GM12872 (cell line): ENCODE data around the gene BABAM2.

ENCODE experiments used
- TF ChIP-seq, protein P1 (sequence below): IDR thresholded peaks from 3 replicates; pipeline ENCODE4 v1.5.1; 2011; ENCODE audit warnings: low read depth, mild to moderate bottlenecking, low read length, moderate library complexity; ENCODE audit not compliant: insufficient read depth

The BABAM2 gene

DNA sequence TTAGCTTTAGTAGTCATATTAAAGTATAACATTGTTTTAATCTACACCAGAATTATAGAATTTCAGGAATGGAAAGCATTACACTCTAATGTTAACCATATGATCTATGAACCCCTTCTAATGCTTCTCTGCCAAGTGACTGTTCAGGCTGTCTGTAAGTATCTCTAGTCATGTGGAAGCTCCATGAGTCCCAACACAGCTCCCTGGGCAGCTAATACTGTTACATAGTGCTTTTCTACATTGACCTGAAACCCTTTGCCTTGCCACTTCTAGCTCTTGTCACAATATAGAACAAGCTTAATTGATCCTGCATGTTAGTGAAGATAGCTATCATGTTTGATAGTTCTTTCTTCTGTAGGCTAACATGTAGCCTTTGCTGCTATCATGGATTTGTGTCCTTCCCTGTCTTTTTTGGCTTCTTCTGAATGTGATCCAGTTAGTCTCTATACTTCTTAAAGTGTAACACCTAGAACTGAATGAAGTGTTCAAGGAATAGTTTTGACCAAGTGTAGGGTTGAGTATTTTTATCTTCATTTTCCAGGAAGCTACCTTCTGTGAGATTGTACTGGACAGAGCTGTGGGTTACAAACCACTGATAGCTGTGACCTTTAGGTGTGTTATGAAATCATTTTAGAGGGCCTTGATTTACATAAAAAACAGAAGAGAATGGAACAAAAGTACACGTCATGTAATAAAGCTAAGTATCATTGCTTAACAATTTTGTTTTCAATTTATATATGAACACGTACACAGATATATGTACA lies 23.7 kb downstream of the BABAM2 start:
- TF ChIP-seq, protein P1, sequence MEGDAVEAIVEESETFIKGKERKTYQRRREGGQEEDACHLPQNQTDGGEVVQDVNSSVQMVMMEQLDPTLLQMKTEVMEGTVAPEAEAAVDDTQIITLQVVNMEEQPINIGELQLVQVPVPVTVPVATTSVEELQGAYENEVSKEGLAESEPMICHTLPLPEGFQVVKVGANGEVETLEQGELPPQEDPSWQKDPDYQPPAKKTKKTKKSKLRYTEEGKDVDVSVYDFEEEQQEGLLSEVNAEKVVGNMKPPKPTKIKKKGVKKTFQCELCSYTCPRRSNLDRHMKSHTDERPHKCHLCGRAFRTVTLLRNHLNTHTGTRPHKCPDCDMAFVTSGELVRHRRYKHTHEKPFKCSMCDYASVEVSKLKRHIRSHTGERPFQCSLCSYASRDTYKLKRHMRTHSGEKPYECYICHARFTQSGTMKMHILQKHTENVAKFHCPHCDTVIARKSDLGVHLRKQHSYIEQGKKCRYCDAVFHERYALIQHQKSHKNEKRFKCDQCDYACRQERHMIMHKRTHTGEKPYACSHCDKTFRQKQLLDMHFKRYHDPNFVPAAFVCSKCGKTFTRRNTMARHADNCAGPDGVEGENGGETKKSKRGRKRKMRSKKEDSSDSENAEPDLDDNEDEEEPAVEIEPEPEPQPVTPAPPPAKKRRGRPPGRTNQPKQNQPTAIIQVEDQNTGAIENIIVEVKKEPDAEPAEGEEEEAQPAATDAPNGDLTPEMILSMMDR, result no peak

DNA sequence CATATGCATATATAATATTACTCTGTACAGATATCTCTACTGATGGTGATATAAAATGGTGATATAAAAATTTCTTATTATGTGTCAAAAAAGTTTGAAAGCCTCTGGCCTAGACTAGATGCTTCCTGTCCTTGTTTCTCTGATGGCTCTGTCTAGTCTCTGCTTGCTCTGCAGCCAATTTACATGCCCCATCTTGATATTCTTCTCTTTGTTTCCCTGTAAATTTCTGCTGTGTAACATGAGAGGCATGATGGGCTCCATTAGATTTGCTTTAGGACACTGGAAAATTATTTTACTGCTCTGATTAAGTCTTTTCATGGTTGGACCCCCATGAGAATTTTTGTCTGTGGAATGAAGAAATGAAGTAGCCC lies 24.3 kb downstream of the BABAM2 start:
- TF ChIP-seq, protein P1, result no peak

DNA sequence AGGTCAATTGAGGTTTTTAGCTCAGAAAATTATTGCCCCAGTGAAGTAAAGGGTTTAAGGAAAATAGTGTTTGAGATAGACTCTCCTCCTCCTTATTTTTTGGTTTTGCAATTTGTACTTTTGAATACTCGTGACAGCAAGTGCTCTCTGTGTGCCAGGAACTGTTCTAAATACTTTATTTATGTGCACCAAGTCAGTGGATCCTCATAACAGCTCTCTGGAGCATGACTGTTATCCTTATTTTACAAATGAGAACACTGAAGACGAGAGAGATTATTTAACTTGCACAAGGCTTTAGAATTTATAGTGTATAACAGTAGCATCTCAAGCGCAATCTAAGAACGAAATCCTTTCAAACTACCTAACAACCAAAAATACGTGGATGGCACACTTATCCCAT lies 24.7 kb downstream of the BABAM2 start:
- TF ChIP-seq, protein P1, result no peak

DNA sequence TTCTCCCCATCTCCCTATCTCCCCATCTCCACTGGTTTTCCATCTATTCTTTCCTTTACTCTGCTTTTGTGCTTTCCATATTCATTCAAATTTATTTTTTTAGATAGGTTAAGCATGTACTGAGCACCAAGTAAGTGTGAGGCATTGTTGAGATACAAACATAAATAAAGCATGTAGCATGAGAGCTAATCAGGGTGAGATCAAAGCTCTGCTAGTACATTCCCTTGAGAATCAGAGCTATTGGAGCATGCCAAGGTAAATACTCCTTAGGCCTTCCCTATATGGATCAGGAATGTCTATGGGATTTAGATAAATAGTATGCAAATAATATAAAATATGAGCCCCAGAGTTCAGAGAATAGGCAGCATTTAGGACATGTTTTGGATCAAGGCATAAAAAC lies 25.3 kb downstream of the BABAM2 start:
- TF ChIP-seq, protein P1, result no peak

DNA sequence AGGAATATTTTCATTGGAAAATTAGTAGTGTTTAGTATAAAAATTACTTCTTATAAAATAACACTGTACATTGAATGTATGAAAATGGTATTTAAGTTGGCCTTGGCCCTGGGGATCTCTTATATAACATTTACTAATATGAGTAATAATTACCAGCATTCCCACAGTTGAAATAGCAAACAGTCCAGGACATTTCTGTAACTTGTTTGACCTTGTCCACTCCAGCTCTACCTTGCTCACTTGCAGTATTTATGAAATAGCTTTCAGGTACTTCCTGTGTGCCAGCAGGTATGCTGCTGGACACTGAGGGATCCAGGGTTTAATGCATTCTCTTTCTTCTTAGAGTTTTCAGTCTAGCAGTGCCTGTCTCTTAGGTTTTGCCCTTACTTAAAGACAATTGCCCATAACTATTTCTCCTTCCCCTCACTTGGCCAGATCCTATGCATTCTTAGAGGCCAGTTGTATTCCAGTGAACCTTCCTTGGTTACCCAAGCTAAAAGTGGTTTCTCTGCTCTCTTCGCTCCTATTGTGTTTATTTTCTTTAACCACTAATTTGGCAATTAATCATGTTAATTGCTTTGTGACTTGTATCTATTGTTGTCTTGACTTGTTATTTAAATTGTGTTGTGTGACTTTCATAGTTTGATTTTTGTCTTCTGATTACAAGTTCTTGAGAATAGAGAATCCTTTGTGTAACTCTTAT lies 25.9 kb downstream of the BABAM2 start:
- TF ChIP-seq, protein P1, result no peak

DNA sequence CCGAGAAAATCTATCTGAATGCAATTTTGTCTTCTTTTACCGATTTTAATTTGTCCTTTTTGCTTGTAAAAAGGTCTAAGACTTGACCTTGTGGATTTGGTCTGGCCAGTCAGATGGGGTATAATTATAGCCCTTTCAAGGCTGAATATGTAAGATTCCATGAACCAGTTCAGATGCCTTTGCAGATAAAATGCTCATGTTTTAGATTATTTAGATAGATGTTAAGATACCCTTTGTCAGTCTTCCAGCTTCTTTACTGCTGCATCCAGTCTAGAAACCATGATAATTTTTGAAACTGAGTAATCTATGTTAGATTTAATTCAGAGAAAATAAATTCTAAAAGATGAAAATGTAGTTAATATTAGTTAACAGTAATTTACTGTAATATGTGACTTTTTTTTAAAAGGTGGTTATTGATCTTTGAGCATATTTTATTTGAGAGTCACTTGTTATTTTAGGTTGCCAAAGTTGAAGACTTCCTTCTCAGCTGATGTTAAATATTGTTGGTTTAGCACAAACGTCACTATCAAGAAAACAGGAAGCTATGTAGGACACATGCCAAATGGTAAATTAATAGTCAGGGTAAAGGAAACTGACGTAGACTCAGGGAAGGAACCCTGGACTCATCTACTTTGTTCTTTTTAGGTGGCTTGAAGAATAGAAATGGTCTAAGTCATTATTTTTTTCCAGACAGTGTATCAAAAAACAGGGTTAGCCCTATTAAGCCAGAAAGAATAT lies 29.8 kb downstream of the BABAM2 start:
- TF ChIP-seq, protein P1, result no peak

DNA sequence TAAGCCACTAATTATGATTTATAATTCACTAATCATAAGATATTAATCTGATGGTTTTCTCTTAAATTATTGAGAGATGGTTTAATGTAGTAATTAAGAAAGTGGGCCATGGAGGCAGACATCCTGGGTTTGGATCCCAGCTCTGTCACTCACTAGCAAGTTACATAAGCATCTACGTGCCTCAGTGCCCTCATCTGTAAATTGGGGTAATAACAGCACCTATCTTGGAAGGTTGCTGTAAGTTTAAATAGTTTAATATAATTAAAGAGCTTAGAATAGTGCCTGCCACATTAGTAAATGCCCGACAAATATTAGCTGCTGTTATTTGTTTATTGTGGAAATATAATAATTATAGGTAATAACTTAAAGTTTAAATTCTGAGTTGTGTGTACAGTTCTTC lies 30.9 kb downstream of the BABAM2 start:
- TF ChIP-seq, protein P1, result no peak
